Activated naive CD8-positive, alpha-beta T cell treated with anti-CD3 and anti-CD28 coated beads for 36 hours (primary cell): ENCODE results near the gene HS3ST5. TPM values are rescaled to one million over a fixed set of nuclear protein-coding genes. Genes with fewer than 3 reads are reported as not detected.
A peak's percentile ranks its signal among the peaks of the same experiment; 100 is the strongest.

Experiments used
- DNase-seq: peaks from one replicate; pipeline ENCODE4 v3.0.0; 2021
- H3K27ac Mint-ChIP-seq: one replicate; pipeline ENCODE4 v1.8.0; 2022; ENCODE audit warnings: mild to moderate bottlenecking, moderate library complexity, mixed read lengths
- H3K27me3 Mint-ChIP-seq: one replicate; pipeline ENCODE4 v1.8.0; 2022; ENCODE audit warnings: mild to moderate bottlenecking, mixed read lengths
- H3K36me3 Mint-ChIP-seq: one replicate; pipeline ENCODE4 v1.8.0; 2021; ENCODE audit warnings: mild to moderate bottlenecking, mixed read lengths
- H3K4me1 Mint-ChIP-seq: one replicate; pipeline ENCODE4 v1.8.0; 2021; ENCODE audit warnings: mixed read lengths
- H3K4me3 Mint-ChIP-seq: one replicate; pipeline ENCODE4 v1.8.0; 2022; ENCODE audit warnings: mild to moderate bottlenecking, moderate library complexity, mixed read lengths
- H3K9me3 Mint-ChIP-seq: one replicate; pipeline ENCODE4 v1.8.0; 2022; ENCODE audit warnings: mixed read lengths
- total RNA-seq, 2 experiments: library from RNA; stranded (reverse); gene quantifications; one replicate each; pipeline ENCODE4 v1.2.3, GENCODE V29; 2021

Gene HS3ST5
- total RNA-seq, 2 experiments from 2014 or later = not detected

GRCh38 chr6:114144887-114145851, 197.7 kb downstream of the HS3ST5 start:
- no peaks in the 10 kb centered on the region for H3K4me1 Mint-ChIP-seq
- H3K36me3 Mint-ChIP-seq = no peaks in the 10 kb centered on the region
- H3K27ac Mint-ChIP-seq = no peak overlapping the region
- no peak overlapping the region for H3K4me3 Mint-ChIP-seq
- peaks cover 3% of the 10 kb centered on the region for H3K9me3 Mint-ChIP-seq
- no peak for DNase-seq
- peaks cover 10% of the 10 kb centered on the region for H3K27me3 Mint-ChIP-seq

- DNase-seq = no peak
- Mint-ChIP-seq H3K27me3 (peaks cover 15% of the 10 kb centered on the region), H3K27ac (no peak overlapping the region), H3K4me1 (no peaks in the 10 kb centered on the region), H3K9me3 (peaks cover 3% of the 10 kb centered on the region), H3K4me3 (no peak overlapping the region), H3K36me3 (no peaks in the 10 kb centered on the region)
Measured at GRCh38 chr6:114142258-114142657, 200.6 kb downstream of the HS3ST5 start.

- peaks cover 8% of the 10 kb centered on the region for H3K27me3 Mint-ChIP-seq
- H3K4me1 Mint-ChIP-seq = no peaks in the 10 kb centered on the region
- no peak overlapping the region for H3K27ac Mint-ChIP-seq
- DNase-seq = no peak
- H3K36me3 Mint-ChIP-seq = no peaks in the 10 kb centered on the region
- H3K4me3 Mint-ChIP-seq = no peak overlapping the region
- H3K9me3 Mint-ChIP-seq = no peaks in the 10 kb centered on the region
Measured at GRCh38 chr6:114140416-114140815, 202.4 kb downstream of the HS3ST5 start.

GRCh38 chr6:114138577-114139248, 204.1 kb downstream of the HS3ST5 start:
- Mint-ChIP-seq H3K36me3 (no peaks in the 10 kb centered on the region), H3K27me3 (peaks cover 10% of the 10 kb centered on the region), H3K27ac (no peak overlapping the region), H3K9me3 (no peaks in the 10 kb centered on the region), H3K4me1 (no peaks in the 10 kb centered on the region), H3K4me3 (no peak overlapping the region)
- DNase-seq = no peak

- Mint-ChIP-seq H3K27me3 (peaks cover 15% of the 10 kb centered on the region), H3K4me3 (no peak overlapping the region), H3K4me1 (no peaks in the 10 kb centered on the region), H3K9me3 (no peaks in the 10 kb centered on the region), H3K36me3 (no peaks in the 10 kb centered on the region), H3K27ac (no peak overlapping the region)
- no peak for DNase-seq
Measured at GRCh38 chr6:114135363-114135971, 207.4 kb downstream of the HS3ST5 start.

- peaks cover 10% of the 10 kb centered on the region for H3K27me3 Mint-ChIP-seq
- no peak overlapping the region for H3K4me3 Mint-ChIP-seq
- H3K27ac Mint-ChIP-seq = no peak overlapping the region
- no peaks in the 10 kb centered on the region for H3K36me3 Mint-ChIP-seq
- H3K4me1 Mint-ChIP-seq = no peaks in the 10 kb centered on the region
- DNase-seq = no peak
- H3K9me3 Mint-ChIP-seq = no peaks in the 10 kb centered on the region
Measured at GRCh38 chr6:114133816-114134215, 209.0 kb downstream of the HS3ST5 start.

GRCh38 chr6:114131945-114132344, 210.9 kb downstream of the HS3ST5 start:
- H3K36me3 Mint-ChIP-seq = no peaks in the 10 kb centered on the region
- H3K4me1 Mint-ChIP-seq = no peaks in the 10 kb centered on the region
- no peak overlapping the region for H3K27ac Mint-ChIP-seq
- no peak for DNase-seq
- H3K27me3 Mint-ChIP-seq = peaks cover 10% of the 10 kb centered on the region
- no peak overlapping the region for H3K4me3 Mint-ChIP-seq
- H3K9me3 Mint-ChIP-seq = no peaks in the 10 kb centered on the region

GRCh38 chr6:114125576-114125975, 217.2 kb downstream of the HS3ST5 start:
- no peak for DNase-seq
- Mint-ChIP-seq H3K4me3 (no peak overlapping the region), H3K4me1 (no peaks in the 10 kb centered on the region), H3K27ac (no peak overlapping the region), H3K27me3 (peaks cover 18% of the 10 kb centered on the region), H3K9me3 (no peaks in the 10 kb centered on the region), H3K36me3 (no peaks in the 10 kb centered on the region)

- Mint-ChIP-seq H3K9me3 (no peaks in the 10 kb centered on the region), H3K4me1 (no peaks in the 10 kb centered on the region), H3K36me3 (no peaks in the 10 kb centered on the region), H3K27me3 (peaks cover 18% of the 10 kb centered on the region), H3K4me3 (no peak overlapping the region), H3K27ac (no peak overlapping the region)
- no peak for DNase-seq
Measured at GRCh38 chr6:114121913-114122662, 220.7 kb downstream of the HS3ST5 start.

GRCh38 chr6:114119056-114119455, 223.8 kb downstream of the HS3ST5 start:
- no peak for DNase-seq
- Mint-ChIP-seq H3K9me3 (no peaks in the 10 kb centered on the region), H3K4me1 (no peaks in the 10 kb centered on the region), H3K27ac (no peak overlapping the region), H3K27me3 (peaks cover 16% of the 10 kb centered on the region), H3K36me3 (no peaks in the 10 kb centered on the region), H3K4me3 (no peak overlapping the region)

- Mint-ChIP-seq H3K27ac (no peak overlapping the region), H3K4me3 (no peak overlapping the region), H3K36me3 (no peaks in the 10 kb centered on the region), H3K27me3 (no peaks in the 10 kb centered on the region), H3K4me1 (no peaks in the 10 kb centered on the region), H3K9me3 (no peaks in the 10 kb centered on the region)
- no peak for DNase-seq
Measured at GRCh38 chr6:114115652-114116051, 227.2 kb downstream of the HS3ST5 start.

- Mint-ChIP-seq H3K4me3 (no peak overlapping the region), H3K27me3 (peaks cover 3% of the 10 kb centered on the region), H3K9me3 (no peaks in the 10 kb centered on the region), H3K4me1 (no peaks in the 10 kb centered on the region), H3K36me3 (no peaks in the 10 kb centered on the region), H3K27ac (no peak overlapping the region)
- DNase-seq = peak; percentile 3
Measured at GRCh38 chr6:114108119-114109002, 234.5 kb downstream of the HS3ST5 start.

GRCh38 chr6:114106020-114106419, 236.8 kb downstream of the HS3ST5 start:
- Mint-ChIP-seq H3K27me3 (peaks cover 3% of the 10 kb centered on the region), H3K4me1 (no peaks in the 10 kb centered on the region), H3K4me3 (no peak overlapping the region), H3K27ac (no peak overlapping the region), H3K36me3 (no peaks in the 10 kb centered on the region), H3K9me3 (no peaks in the 10 kb centered on the region)
- no peak for DNase-seq

- Mint-ChIP-seq H3K9me3 (no peaks in the 10 kb centered on the region), H3K27ac (no peak overlapping the region), H3K36me3 (no peaks in the 10 kb centered on the region), H3K4me1 (no peaks in the 10 kb centered on the region), H3K27me3 (no peaks in the 10 kb centered on the region), H3K4me3 (no peak overlapping the region)
- no peak for DNase-seq
Measured at GRCh38 chr6:114101255-114101654, 241.6 kb downstream of the HS3ST5 start.
